Measurements from ENCODE around the gene VSIR.

VSIR gene

GRCh38 chr10:71712572-71713134 lies 60.7 kb downstream of the VSIR start:
- DNase-seq (ENCODE audit: low spot score), result no peak

- no peak for DNase-seq (ENCODE audit: low spot score)
Measured at GRCh38 chr10:71712170-71712569, 61.1 kb downstream of the VSIR start.

- no peak for DNase-seq (ENCODE audit: low spot score)
Measured at GRCh38 chr10:71711052-71711623, 62.2 kb downstream of the VSIR start.

GRCh38 chr10:71710519-71710918 lies 62.8 kb downstream of the VSIR start:
- no peak for DNase-seq (ENCODE audit: low spot score)

- no peak for DNase-seq (ENCODE audit: low spot score)
Measured at GRCh38 chr10:71708897-71709882, 64.1 kb downstream of the VSIR start.

GRCh38 chr10:71708301-71708703 lies 65.0 kb downstream of the VSIR start:
- DNase-seq (ENCODE audit: low spot score), result peak; percentile 58

- DNase-seq (ENCODE audit: low spot score), result no peak
Measured at GRCh38 chr10:71707240-71707789, 66.0 kb downstream of the VSIR start.

- DNase-seq (ENCODE audit: low spot score), result no peak
Measured at GRCh38 chr10:71706216-71707121, 66.9 kb downstream of the VSIR start.

GRCh38 chr10:71705582-71705981 lies 67.7 kb downstream of the VSIR start:
- DNase-seq (ENCODE audit: low spot score), result no peak

- no peak for DNase-seq (ENCODE audit: low spot score)
Measured at GRCh38 chr10:71704816-71705215, 68.5 kb downstream of the VSIR start.

GRCh38 chr10:71703577-71703976 lies 69.7 kb downstream of the VSIR start:
- no peak for DNase-seq (ENCODE audit: low spot score)

- no peak for DNase-seq (ENCODE audit: low spot score)
Measured at GRCh38 chr10:71701496-71702132, 71.7 kb downstream of the VSIR start.

- no peak for DNase-seq (ENCODE audit: low spot score)
Measured at GRCh38 chr10:71700731-71701368, 72.5 kb downstream of the VSIR start.

GRCh38 chr10:71698737-71699136 lies 74.6 kb downstream of the VSIR start:
- no peak for DNase-seq (ENCODE audit: low spot score)

GRCh38 chr10:71697938-71698709 lies 75.2 kb downstream of the VSIR start:
- peak; percentile 45 for DNase-seq (ENCODE audit: low spot score)

Data from activated CD4-positive, alpha-beta T cell treated with anti-CD3 and anti-CD28 coated beads, Interleukin-2, Interleukin-4, amounts not matched to agents 100 ng/mL and 50 ng/mL, durations not matched to agents 16 hours and 8 hours (primary cell).